K562 (cell line): ENCODE results near the gene UNC50. TPM values are rescaled to one million over a fixed set of nuclear protein-coding genes. Genes with fewer than 3 reads are reported as not detected.

Experiments used
- GTF2F1 ChIP-seq: IDR thresholded peaks from 2 replicates; pipeline ENCODE4 v1.6.1; 2011; ENCODE audit warnings: low read depth, low read length, improper control_type of control experiment
- HEY1 ChIP-seq: fragments of 250-450 bp; sonication (Bioruptor Pico); IDR thresholded peaks from 2 replicates; pipeline ENCODE4 v1.5.0; 2020; ENCODE audit warnings: mild to moderate bottlenecking, moderate library complexity, borderline replicate concordance
- NR3C1 ChIP-seq: sonication (generic); formaldehyde crosslinking; IDR thresholded peaks from 2 replicates; pipeline ENCODE4 v1.8.1; 2022; ENCODE audit warnings: missing genetic modification reagents
- RB1 ChIP-seq: fragments of 450-650 bp; IDR thresholded peaks from 2 replicates; pipeline ENCODE4 v1.6.1; 2017; ENCODE audit warnings: low read depth, mild to moderate bottlenecking
- SAP30 ChIP-seq: fragments of 200-600 bp; sonication (generic); IDR thresholded peaks from 2 replicates; pipeline ENCODE4 v1.6.1; 2012; ENCODE audit warnings: borderline replicate concordance, low read depth, mild to moderate bottlenecking, moderate library complexity, low read length, control low read depth, inconsistent platforms; ENCODE audit not compliant: insufficient read depth, poor library complexity, severe bottlenecking
- ZBTB9 ChIP-seq: fragments of 450-650 bp; formaldehyde crosslinking; IDR thresholded peaks from 2 replicates; pipeline ENCODE4 v1.4.0; 2020; ENCODE audit warnings: mild to moderate bottlenecking, moderate library complexity
- ZNF280A ChIP-seq: fragments of 450-650 bp; IDR thresholded peaks from 2 replicates; pipeline ENCODE4 v1.6.1; 2018; ENCODE audit warnings: mild to moderate bottlenecking, low read depth; ENCODE audit not compliant: partially characterized antibody
- polyA plus RNA-seq, 8 experiments: library from polyadenylated mRNA; depleted of rRNA in 4 of 8; stranded (reverse) in 5 of 8; unstranded in 3 of 8; fragments of >200 nt; fragmentation: Nextera tagmentation in 2 of 8; fragmentation: Illumina TruSeq in 1 of 8; extraction: Ambion mirVana in 2 of 8; extraction: Trizol in 1 of 8; gene quantifications; 2 replicates each; pipeline versions ENCODE4 v1.2.1 to v1.2.3, GENCODE V29; 2011 to 2014; ENCODE audit warnings: inconsistent platforms in 1 of 8, missing spikeins in 1 of 8
- total RNA-seq, 7 experiments: library from RNA; depleted of rRNA in 6 of 7; stranded (reverse); fragments of >200 nt in 6 of 7; fragmentation: Illumina TruSeq in 2 of 7; extraction: Trizol in 2 of 7; gene quantifications; 2 replicates each; pipeline versions ENCODE4 v1.2.1 to v1.2.3, GENCODE V29; 2011 to 2021; ENCODE audit warnings: low replicate concordance in 1 of 7
- TF ChIP-seq, protein P1 (sequence below): fragments of 450-650 bp; IDR thresholded peaks from 2 replicates; pipeline ENCODE4 v1.6.1; 2016; ENCODE audit warnings: borderline replicate concordance

Gene UNC50
- total and polyA plus RNA-seq, 9 of the 15 experiments (the other 6 are each of a cell fraction or from before 2014, with no cell fraction given), result 30.0 to 52.9 (median 35.9) TPM

DNA sequence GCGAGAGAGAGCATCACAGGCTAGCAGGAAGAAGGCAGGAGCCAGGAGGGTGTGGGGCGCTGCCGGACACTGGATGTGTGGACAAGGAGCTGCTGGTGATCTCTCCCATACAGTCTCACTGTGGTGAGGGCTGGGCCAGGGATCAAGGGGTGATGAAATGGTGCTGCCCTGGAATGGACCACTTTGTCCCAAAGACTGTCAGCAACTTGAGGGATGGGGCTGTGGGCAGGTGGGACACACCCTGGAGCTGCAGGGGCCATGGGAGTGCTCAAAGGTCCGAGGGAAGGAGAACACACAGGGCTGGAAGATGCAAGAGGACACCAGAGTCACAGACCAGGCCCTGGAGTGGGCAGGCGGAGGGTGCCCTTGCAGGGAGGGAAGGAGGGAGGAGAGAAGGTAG lies 38.0 kb upstream of the UNC50 start (continued):
- TF ChIP-seq SAP30 (no peak), GTF2F1 (no peak), ZBTB9 (no peak), NR3C1 (CRISPR knock-in tag) (no peak), HEY1 (CRISPR knock-in tag) (no peak), RB1 (no peak), ZNF280A (no peak)
- TF ChIP-seq, protein P1, sequence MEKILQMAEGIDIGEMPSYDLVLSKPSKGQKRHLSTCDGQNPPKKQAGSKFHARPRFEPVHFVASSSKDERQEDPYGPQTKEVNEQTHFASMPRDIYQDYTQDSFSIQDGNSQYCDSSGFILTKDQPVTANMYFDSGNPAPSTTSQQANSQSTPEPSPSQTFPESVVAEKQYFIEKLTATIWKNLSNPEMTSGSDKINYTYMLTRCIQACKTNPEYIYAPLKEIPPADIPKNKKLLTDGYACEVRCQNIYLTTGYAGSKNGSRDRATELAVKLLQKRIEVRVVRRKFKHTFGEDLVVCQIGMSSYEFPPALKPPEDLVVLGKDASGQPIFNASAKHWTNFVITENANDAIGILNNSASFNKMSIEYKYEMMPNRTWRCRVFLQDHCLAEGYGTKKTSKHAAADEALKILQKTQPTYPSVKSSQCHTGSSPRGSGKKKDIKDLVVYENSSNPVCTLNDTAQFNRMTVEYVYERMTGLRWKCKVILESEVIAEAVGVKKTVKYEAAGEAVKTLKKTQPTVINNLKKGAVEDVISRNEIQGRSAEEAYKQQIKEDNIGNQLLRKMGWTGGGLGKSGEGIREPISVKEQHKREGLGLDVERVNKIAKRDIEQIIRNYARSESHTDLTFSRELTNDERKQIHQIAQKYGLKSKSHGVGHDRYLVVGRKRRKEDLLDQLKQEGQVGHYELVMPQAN, result no peak
- TF ChIP-seq, all 486 proteins: peak for 0
